HEK293T (cell line): ENCODE results near the gene MYL9.

Experiments
- CTCF ChIA-PET: fragments of 350-600 bp; formaldehyde crosslinking; extraction: SDS; loops from one replicate; lab custom pipeline; 2021; ENCODE audit warnings: antibody characterized with exemption, inconsistent platforms; lab: Yijun Ruan, JAX
- POLR2A ChIA-PET: fragments of 350-600 bp; formaldehyde crosslinking; extraction: SDS; loops from one replicate; lab custom pipeline; 2020; ENCODE audit warnings: antibody characterized with exemption, inconsistent platforms; lab: Yijun Ruan, JAX
- DNase-seq: peaks from one replicate; pipeline ENCODE4 v3.0.0; 2012; ENCODE audit warnings: mixed read lengths; ENCODE audit errors: extremely low spot score
- ARNT ChIP-seq: fragments of 450-650 bp; IDR thresholded peaks from 2 replicates; pipeline ENCODE4 v1.6.1; 2017; ENCODE audit warnings: mild to moderate bottlenecking
- BHLHE40 ChIP-seq: fragments of 450-650 bp; IDR thresholded peaks from 2 replicates; pipeline ENCODE4 v1.6.1; 2016; ENCODE audit warnings: mild to moderate bottlenecking, moderate library complexity, borderline replicate concordance
- CTBP1 ChIP-seq: fragments of 450-650 bp; IDR thresholded peaks from 2 replicates; pipeline ENCODE4 v1.6.1; 2016; ENCODE audit warnings: borderline replicate concordance
- ELF4 ChIP-seq: fragments of 450-650 bp; IDR thresholded peaks from 2 replicates; pipeline ENCODE4 v1.6.1; 2017; ENCODE audit warnings: antibody characterized with exemption
- FOXA1 ChIP-seq: fragments of 450-650 bp; IDR thresholded peaks from 2 replicates; pipeline ENCODE4 v1.6.1; 2016; ENCODE audit warnings: mild to moderate bottlenecking
- FOXK2 ChIP-seq: fragments of 450-650 bp; IDR thresholded peaks from 2 replicates; pipeline ENCODE4 v1.6.1; 2016; ENCODE audit warnings: mild to moderate bottlenecking
- FOXM1 ChIP-seq: fragments of 450-650 bp; IDR thresholded peaks from 2 replicates; pipeline ENCODE4 v1.6.1; 2017; ENCODE audit warnings: mild to moderate bottlenecking, borderline replicate concordance
- HDGF ChIP-seq: fragments of 450-650 bp; IDR thresholded peaks from 2 replicates; pipeline ENCODE4 v1.6.1; 2017; ENCODE audit warnings: antibody characterized with exemption, borderline replicate concordance
- L3MBTL2 ChIP-seq: fragments of 450-650 bp; conservative IDR thresholded peaks from 2 replicates; pipeline ENCODE4 v1.6.1; 2016; ENCODE audit warnings: mild to moderate bottlenecking
- LEF1 ChIP-seq: fragments of 450-650 bp; IDR thresholded peaks from 2 replicates; pipeline ENCODE4 v1.6.1; 2017; ENCODE audit warnings: mild to moderate bottlenecking, borderline replicate concordance
- NFRKB ChIP-seq: fragments of 450-650 bp; IDR thresholded peaks from 2 replicates; pipeline ENCODE4 v1.6.1; 2016; ENCODE audit warnings: mild to moderate bottlenecking, moderate library complexity
- PKNOX1 ChIP-seq: fragments of 450-650 bp; IDR thresholded peaks from 2 replicates; pipeline ENCODE4 v1.6.1; 2016
- SP1 ChIP-seq: fragments of 450-650 bp; IDR thresholded peaks from 2 replicates; pipeline ENCODE4 v1.6.1; 2017
- SUZ12 ChIP-seq: fragments of 450-650 bp; IDR thresholded peaks from 2 replicates; pipeline ENCODE4 v1.6.1; 2016; ENCODE audit warnings: mild to moderate bottlenecking
- TARDBP ChIP-seq: fragments of 450-650 bp; IDR thresholded peaks from 2 replicates; pipeline ENCODE4 v1.6.1; 2016
- ZNF384 ChIP-seq: fragments of 450-650 bp; IDR thresholded peaks from 2 replicates; pipeline ENCODE4 v1.6.1; 2016

The MYL9 gene

DNA sequence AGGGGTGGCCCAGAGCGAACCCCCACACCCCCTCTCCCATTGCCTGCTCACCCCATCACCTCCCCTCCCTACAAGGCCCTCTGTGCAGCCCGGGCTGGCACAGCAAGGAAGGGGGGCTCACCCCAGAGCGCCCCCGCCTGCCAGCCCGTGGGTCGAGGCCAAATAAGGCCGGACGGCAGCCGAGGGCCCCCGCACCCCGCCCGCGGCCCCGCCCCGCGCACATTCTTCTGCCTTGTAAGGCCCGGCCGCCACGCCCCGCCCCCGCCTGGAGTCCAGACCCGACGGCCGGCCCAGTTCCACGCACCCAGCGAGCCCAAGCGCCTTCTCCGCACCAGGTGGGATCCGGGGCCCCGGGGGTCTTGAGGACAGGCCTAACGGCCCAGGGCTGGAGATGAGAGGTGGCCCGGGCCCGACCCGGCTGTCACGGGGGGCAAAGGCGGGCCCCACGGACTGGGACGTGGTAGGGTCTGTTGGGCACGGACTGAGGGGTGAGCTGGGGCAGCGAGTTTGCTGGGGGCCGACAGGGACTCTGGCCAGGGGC is at the start of gene MYL9:
Gene MYL9 (plus strand): TSS at position 293 of the 541 bp plus-strand sequence. CDS start 3,366 bp downstream, outside the sequence.
- POLR2A ChIA-PET, result no interaction called here
- no peak for TF ChIP-seq FOXA1
- no peak for TF ChIP-seq BHLHE40
- TF ChIP-seq PKNOX1, result no peak
- TF ChIP-seq HDGF, result no peak
- no peak for TF ChIP-seq ARNT
- no peak for TF ChIP-seq ELF4
- TF ChIP-seq NFRKB, result no peak
- TF ChIP-seq SP1, result no peak
- TF ChIP-seq FOXK2, result no peak
- TF ChIP-seq FOXM1, result no peak
- TF ChIP-seq CTBP1, result no peak
- no peak for TF ChIP-seq LEF1
- TF ChIP-seq SUZ12, result no peak
- no peak for TF ChIP-seq ZNF384
- no peak for TF ChIP-seq TARDBP
- TF ChIP-seq L3MBTL2, result no peak
- no peak for DNase-seq
- CTCF ChIA-PET, result interaction anchor here (0.6 kb wide), 1 partner anchor 445 kb away, joined by 4 read pairs; no protein-coding TSS in a partner anchor

- DNase-seq, result no peak
- CTCF ChIA-PET, result no interaction called here
- TF ChIP-seq NFRKB (no peak), TARDBP (no peak), PKNOX1 (no peak), ZNF384 (no peak), CTBP1 (no peak), L3MBTL2 (no peak), ARNT (no peak), FOXM1 (no peak), FOXK2 (no peak), LEF1 (no peak)
Observed at GRCh38 chr20:36491901-36492617, 49.3 kb upstream of the MYL9 start.

GRCh38 chr20:36493051-36493800 is 48.1 kb upstream of the MYL9 start:
- CTCF ChIA-PET, result interaction anchor here (0.7 to 0.9 kb wide), 2 partner anchors 229 to 290 kb away, joined by 3 read pairs; no protein-coding TSS in a partner anchor
- no peak for DNase-seq
- POLR2A ChIA-PET, result no interaction called here
- no peak for TF ChIP-seq TARDBP
- no peak for TF ChIP-seq HDGF
- no peak for TF ChIP-seq SUZ12
- TF ChIP-seq FOXM1, result no peak
- no peak for TF ChIP-seq LEF1

More at GRCh38 chr20:36491901-36492617, 49.3 kb upstream of the MYL9 start:
- POLR2A ChIA-PET, result no interaction called here

DNA sequence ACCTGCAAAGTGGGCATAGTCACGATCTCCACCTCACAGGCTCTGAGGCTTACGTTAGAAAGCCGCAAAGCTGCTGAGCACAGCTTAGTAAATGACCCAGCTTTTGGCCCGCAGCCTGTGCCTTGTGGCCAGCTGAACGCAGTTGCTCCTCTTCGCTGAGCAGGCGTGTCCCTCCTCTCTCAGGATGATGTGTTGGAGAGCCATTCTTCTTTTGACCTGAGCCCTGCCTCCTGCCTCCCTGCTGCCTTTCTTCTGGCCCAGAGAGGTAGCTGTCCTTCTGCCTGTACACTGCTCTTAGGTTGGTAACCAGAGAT is 47.6 kb upstream of the MYL9 start:
- TF ChIP-seq HDGF, result no peak
- no peak for TF ChIP-seq FOXM1
- no peak for TF ChIP-seq SP1
- TF ChIP-seq FOXA1, result no peak
- no peak for TF ChIP-seq CTBP1
- TF ChIP-seq TARDBP, result no peak
- no peak for TF ChIP-seq BHLHE40
- no peak for TF ChIP-seq SUZ12
- TF ChIP-seq ELF4, result no peak
- no peak for TF ChIP-seq L3MBTL2
- TF ChIP-seq ARNT, result no peak
- no peak for TF ChIP-seq NFRKB
- POLR2A ChIA-PET, result interaction anchor here (1.0 kb wide), 1 partner anchor 8 kb away, joined by 3 read pairs; no protein-coding TSS in a partner anchor
- DNase-seq, result no peak
- CTCF ChIA-PET, result interaction anchor here (0.9 kb wide), 1 partner anchor 291 kb away, joined by 3 read pairs; no protein-coding TSS in a partner anchor

DNA sequence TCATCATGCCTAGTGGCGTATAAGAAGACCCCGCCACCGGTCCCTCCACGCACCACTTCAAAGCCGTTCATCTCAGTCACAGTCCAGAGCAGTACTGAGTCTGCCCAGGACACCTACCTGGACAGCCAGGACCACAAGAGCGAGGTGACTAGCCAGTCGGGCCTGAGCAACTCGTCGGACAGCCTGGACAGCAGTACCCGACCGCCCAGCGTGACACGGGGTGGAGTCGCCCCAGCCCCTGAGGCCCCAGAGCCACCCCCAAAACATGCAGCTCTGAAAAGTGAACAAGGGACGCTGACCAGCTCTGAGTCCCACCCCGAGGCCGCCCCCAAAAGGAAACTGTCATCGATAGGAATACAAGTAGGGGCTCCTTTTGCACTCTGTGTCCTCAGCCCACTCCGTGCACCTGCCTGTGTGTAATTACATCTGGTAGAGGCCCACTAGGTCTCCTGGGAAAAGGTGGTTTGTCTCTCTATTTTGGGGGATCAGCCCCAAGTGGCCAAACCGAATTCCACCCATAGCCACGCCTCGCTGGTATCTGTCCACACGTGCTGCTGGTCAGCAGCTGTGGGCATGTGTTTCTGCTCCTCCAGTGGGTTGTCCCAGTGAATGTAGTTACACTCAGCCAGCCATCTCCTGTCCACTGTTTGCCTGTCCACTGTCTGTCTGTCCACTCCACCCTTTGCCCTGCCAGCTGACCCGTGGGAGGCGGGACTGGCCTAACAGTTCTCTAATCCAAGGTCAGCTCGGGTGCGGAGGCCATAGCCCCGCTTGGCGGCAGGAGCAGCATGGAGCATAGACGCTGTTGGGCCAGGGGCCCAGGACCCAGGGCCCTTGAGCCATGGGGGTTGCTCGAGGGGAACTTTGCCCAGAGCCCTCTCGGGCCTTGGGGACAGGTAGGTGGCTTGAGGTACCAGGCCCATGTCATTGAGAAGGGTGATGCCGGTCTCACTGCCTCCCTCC is 44.3 kb upstream of the MYL9 start:
- TF ChIP-seq BHLHE40, result no peak
- ChIA-PET POLR2A (no interaction called here), CTCF (no interaction called here)
- no peak for DNase-seq

- CTCF ChIA-PET, result no interaction called here
- POLR2A ChIA-PET, result no interaction called here
- no peak for DNase-seq
- TF ChIP-seq FOXA1 (no peak), LEF1 (no peak), HDGF (no peak), ELF4 (no peak), ZNF384 (no peak), FOXK2 (no peak), ARNT (no peak), SUZ12 (no peak), PKNOX1 (no peak), L3MBTL2 (no peak), TARDBP (no peak), FOXM1 (no peak), BHLHE40 (no peak)
Observed at GRCh38 chr20:36497856-36498255, 43.5 kb upstream of the MYL9 start.
